PC-3 (cell line): ENCODE data around the gene GLG1.

Experiments used
- CTCF ChIP-seq: fragments of 300-600 bp; sonication (generic); conservative IDR thresholded peaks from 2 replicates; pipeline ENCODE4 v1.5.1; 2017; ENCODE audit warnings: antibody characterized with exemption, low read depth, mild to moderate bottlenecking, low read length
- EZH2 ChIP-seq: fragments of 300-600 bp; sonication (generic); IDR thresholded peaks from one replicate; pipeline ENCODE4 v1.6.1; 2017; ENCODE audit warnings: antibody characterized with exemption, mild to moderate bottlenecking, low read length; ENCODE audit not compliant: unreplicated experiment
- EZH2phosphoT487 ChIP-seq: fragments of 300-600 bp; sonication (generic); IDR thresholded peaks from 2 replicates; pipeline ENCODE4 v1.6.1; 2018; ENCODE audit warnings: mild to moderate bottlenecking, antibody characterized with exemption, low read length, borderline replicate concordance

DNA sequence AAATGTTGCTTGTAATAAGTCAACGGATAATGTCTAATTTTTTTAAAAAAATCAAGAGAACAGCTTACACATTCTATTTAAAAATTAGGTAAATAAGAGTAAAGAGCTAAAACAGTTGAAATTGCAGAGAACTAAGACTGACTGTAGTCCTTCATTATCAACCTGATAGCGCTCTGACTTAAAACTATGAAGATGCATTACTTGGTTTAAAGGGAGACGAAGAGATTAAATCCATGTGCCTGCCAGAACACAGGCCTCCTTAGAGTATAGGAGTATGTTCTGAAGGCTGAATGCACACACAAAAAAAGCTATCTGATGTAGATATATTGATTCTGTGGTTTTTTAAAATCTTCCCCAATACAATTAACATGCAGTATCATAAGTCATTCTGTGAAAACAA lies 28.5 kb downstream of the GLG1 start:
- no peak for TF ChIP-seq CTCF
- no peak for TF ChIP-seq EZH2
- TF ChIP-seq EZH2phosphoT487, result no peak
